ENCODE results near the gene ITM2C. TPM values are rescaled to one million over a fixed set of nuclear protein-coding genes. Genes with fewer than 3 reads are reported as not detected.

Gene ITM2C
- total and polyA plus RNA-seq, 2 of the 8 experiments (the other 6 are each of a cell fraction or from before 2014, with no cell fraction given) = 362 to 742 TPM

- peaks cover 0 to 2% of the 10 kb centered on the region in 2 experiments; a peak in 1 of 4 replicates for H3K79me2 ChIP-seq (ENCODE audit: control insufficient read depth in 1 of 2, insufficient read depth in 2 of 2, low read length in 2 of 2)
- no peak for TF ChIP-seq BACH1 (IDR thresholded peaks at IDR 0.05; ENCODE audit: low read length)
- TF ChIP-seq SRF (IDR thresholded peaks at IDR 0.05; ENCODE audit: low read depth, low read length) = no peak
- TF ChIP-seq TAF1 (IDR thresholded peaks at IDR 0.05; ENCODE audit: low read depth, low read length) = no peak
- TF ChIP-seq POLR2A (IDR thresholded peaks at IDR 0.05; ENCODE audit: control extremely low read depth in 1 of 2, low read depth in 2 of 2, low read length in 2 of 2) = peak in 1 of 2 experiments; percentile 33; a peak in 1 of 3 replicates
- TF ChIP-seq CREB1 (IDR thresholded peaks at IDR 0.05) = no peak
- TF ChIP-seq CTCF (IDR thresholded peaks at IDR 0.05; ENCODE audit: control extremely low read depth in 1 of 3, insufficient read depth in 1 of 3, low read depth in 1 of 3, low read length in 3 of 3) = no peak
- peak; percentile 61; the same call in 1 of the 2 replicates for TF ChIP-seq POLR2AphosphoS5 (IDR thresholded peaks at IDR 0.05; ENCODE audit: low read depth, low read length)
- no peak for TF ChIP-seq JUN (IDR thresholded peaks at IDR 0.05; ENCODE audit: low read depth, low read length)
- TF ChIP-seq USF2 (IDR thresholded peaks at IDR 0.05; ENCODE audit: low read length) = no peak
- TF ChIP-seq TEAD4 (IDR thresholded peaks at IDR 0.05; ENCODE audit: low read depth, low read length) = no peak
- no peak for TF ChIP-seq BRCA1 (IDR thresholded peaks at IDR 0.05; ENCODE audit: low read depth, low read length)
These were observed 14.6 kb downstream of the ITM2C start for GRCh38 chr2:230879271-230879882.

More at GRCh38 chr2:230879271-230879882, 14.6 kb downstream of the ITM2C start:
- WGBS, 2 experiments (ENCODE audit: extremely low coverage in 1 of 2, insufficient coverage in 1 of 2, insufficient read length in 1 of 2, insufficient replicate concordance in 2 of 2, low coverage in 1 of 2, low lambda C conversion rate in 2 of 2, missing lambda C conversion rate in 1 of 2) = 93% methylated on average over 11 of the region's 11 CpGs; no CpG with 5 or more reads in 1 of the 2 experiments
- no peak overlapping the region for H2BK15ac ChIP-seq (ENCODE audit: low read length)
- H3K4me3 ChIP-seq (ENCODE audit: extremely low read depth in 1 of 4, insufficient read depth in 2 of 4, low read depth in 3 of 4, low read length in 4 of 4) = no peak overlapping the region
- H3K79me1 ChIP-seq (ENCODE audit: low read depth, low read length) = peaks cover 7% of the 10 kb centered on the region
- no peak overlapping the region for H4K5ac ChIP-seq (ENCODE audit: insufficient read length, low read depth, low read length)
- H3K27ac ChIP-seq (ENCODE audit: low read depth, low read length) = no peak overlapping the region
- ChIA-PET CTCF (ENCODE audit: partially characterized antibody) (interaction anchor here (0.9 to 2.8 kb wide), 11 partner anchors 9 to 108 kb away, joined by 3 to 19 read pairs (median 6); partner anchors contain the start of gene GPR55), POLR2A (ENCODE audit: partially characterized antibody) (interaction anchor here (0.8 to 4.6 kb wide), 5 partner anchors 11 to 105 kb away, joined by 3 to 50 read pairs (median 3); partner anchors contain the start of gene ITM2C)
- H3K18ac ChIP-seq (ENCODE audit: extremely low read depth, low read length) = no peak overlapping the region
- H3K23ac ChIP-seq (ENCODE audit: insufficient read length) = no peak overlapping the region
- H3K56ac ChIP-seq (replicated peaks; ENCODE audit: insufficient read length, low read depth, low read length) = no peak overlapping the region
- peaks cover 7 to 22% of the 10 kb centered on the region in 2 experiments for H4K20me1 ChIP-seq (replicated peaks in 1 of 2; ENCODE audit: control insufficient read depth in 1 of 2, insufficient read depth in 2 of 2, low read length in 2 of 2)
- H3K27me3 ChIP-seq (replicated peaks in 1 of 4; ENCODE audit: control insufficient read depth in 3 of 4, extremely low read depth in 1 of 4, insufficient read depth in 3 of 4, low read length in 3 of 4) = no peaks in the 10 kb centered on the region
- H3K4me1 ChIP-seq (replicated peaks in 1 of 4; ENCODE audit: control insufficient read depth in 3 of 4, insufficient read depth in 4 of 4, low read length in 3 of 4) = no peaks in the 10 kb centered on the region
- no peak overlapping the region for H4K91ac ChIP-seq (replicated peaks; ENCODE audit: insufficient read length, low read length)
- H2BK120ac ChIP-seq (replicated peaks; ENCODE audit: low read depth, low read length) = no peak overlapping the region
- H3K14ac ChIP-seq (ENCODE audit: insufficient read length) = no peak overlapping the region
- FAIRE-seq (no peak), DNase-seq (ENCODE audit: low read depth in 1 of 2, low spot score in 2 of 2) (no peak)
- H3K36me3 ChIP-seq (ENCODE audit: control insufficient read depth in 2 of 4, insufficient read depth in 4 of 4, low read length in 3 of 4) = peaks cover 16 to 54% (median 41%) of the 10 kb centered on the region in 4 experiments
- H3K23me2 ChIP-seq (ENCODE audit: low read depth, low read length) = no peaks in the 10 kb centered on the region; the same call in 1 of the 2 replicates
- no peak overlapping the region for H3K9ac ChIP-seq (replicated peaks in 1 of 4; ENCODE audit: extremely low read depth in 1 of 4, low read depth in 3 of 4, low read length in 3 of 4)
- no peaks in the 10 kb centered on the region for H3K9me3 ChIP-seq (ENCODE audit: insufficient read depth in 2 of 2, low read depth in 1 of 2, low read length in 1 of 2)
- no peak overlapping the region for H2AK5ac ChIP-seq (ENCODE audit: low read depth, low read length)
- H2BK5ac ChIP-seq (ENCODE audit: low read depth, low read length) = no peak overlapping the region
- no peak overlapping the region for H2BK20ac ChIP-seq (ENCODE audit: low read length)
- no peak overlapping the region; the same call in 1 of the 2 replicates for H4K8ac ChIP-seq (ENCODE audit: extremely low read depth, insufficient read depth, low read length)
- no peak overlapping the region for H2AFZ ChIP-seq (ENCODE audit: low read length)
- H3K4me2 ChIP-seq (ENCODE audit: insufficient read depth in 1 of 2, low read depth in 2 of 2, low read length in 2 of 2) = no peak overlapping the region
- no peak overlapping the region for H3K4ac ChIP-seq (replicated peaks; ENCODE audit: insufficient read length, low read depth, low read length)
- H2BK12ac ChIP-seq (ENCODE audit: low read depth, low read length) = no peak overlapping the region
